Melanocyte of skin (primary cell): ENCODE data around the gene FHIP1B. TPM values are rescaled to one million over a fixed set of nuclear protein-coding genes. Genes with fewer than 3 reads are reported as not detected.

Experiments used
- total RNA-seq, 2 donors: library from RNA; depleted of rRNA; stranded (reverse); fragments of >200 nt; gene quantifications; 2 replicates each; pipeline ENCODE4 v1.2.3, GENCODE V29; 2012

The FHIP1B gene
- 10 to 100 TPM; 14.7 to 21.3 TPM for total RNA-seq

DNA sequence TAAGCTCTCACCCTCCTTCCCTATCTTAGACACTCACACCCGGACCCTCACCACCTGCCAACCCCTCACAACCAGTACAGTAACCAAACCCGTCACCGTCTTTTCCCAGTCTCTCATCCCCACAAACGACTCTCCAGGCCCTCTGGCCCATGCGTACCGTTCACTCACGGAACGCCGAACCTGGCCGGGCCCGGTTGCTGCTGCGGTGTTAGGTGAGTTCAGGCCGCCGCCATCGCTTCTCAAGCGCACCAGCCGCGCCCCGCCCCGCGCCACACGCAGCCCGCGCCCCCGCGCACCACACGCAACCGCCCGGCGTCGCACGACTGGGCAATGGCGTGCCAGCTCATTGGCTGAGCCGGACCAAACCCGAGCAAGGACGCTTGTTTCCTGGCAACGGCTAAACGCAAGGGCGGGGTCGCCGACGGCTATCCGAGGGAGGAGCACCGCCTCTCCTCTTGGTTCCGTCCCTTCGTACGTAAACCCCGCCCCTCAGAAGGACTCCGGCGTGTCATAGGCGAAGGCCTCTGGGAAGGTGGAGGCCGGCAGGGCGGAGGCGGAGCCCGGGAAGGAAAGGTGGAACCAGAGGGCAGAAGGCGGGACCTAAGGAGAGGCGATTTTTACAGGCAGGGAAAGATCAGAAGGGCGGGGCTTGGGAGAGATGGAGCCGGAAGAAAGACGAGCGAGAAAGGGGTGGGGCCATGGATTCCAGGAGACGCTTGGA, at the start of gene FHIP1B:
TSS of gene FHIP1B (minus strand) at position 250 of the 721 bp plus-strand sequence. CDS start 10,120 bp downstream, outside the sequence.

GRCh38 chr11:6238902-6239301, 4.5 kb upstream of the FHIP1B start, which contains the start of gene CNGA4:
TSS of gene CNGA4 (plus strand) at chr11:6239089. CDS start at chr11:6239207, 118 bp downstream.

GRCh38 chr11:6205366-6205765, 29.1 kb downstream of the FHIP1B start, which contains the start of gene C11orf42:
TSS of gene C11orf42 (plus strand) at chr11:6205557. CDS start at chr11:6205616, 59 bp downstream.

GRCh38 chr11:6199174-6199810, 35.1 kb downstream of the FHIP1B start, which contains the start of gene OR52W1:
TSS of gene OR52W1 (plus strand) at chr11:6199224. CDS start at chr11:6199224, 0 bp downstream.

DNA sequence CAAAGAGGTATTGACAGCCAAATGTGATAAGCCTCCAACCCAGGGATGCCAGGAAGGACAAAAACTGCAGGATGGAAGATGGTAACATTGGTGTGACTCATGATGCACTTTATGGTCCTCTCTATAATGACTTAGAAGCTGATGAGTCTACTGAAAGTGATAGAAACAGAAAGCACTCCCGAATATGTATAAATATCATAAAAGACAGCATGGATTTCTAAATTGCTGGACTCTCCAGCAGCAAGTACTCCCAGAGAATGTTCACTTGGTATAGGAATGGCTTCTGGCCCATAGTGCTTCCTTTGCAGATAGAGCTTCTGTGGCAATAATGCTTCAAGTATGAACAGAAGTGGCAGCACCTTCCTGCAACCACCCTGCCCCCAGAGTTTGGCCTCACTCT, 64.2 kb downstream of the FHIP1B start, which contains the start of gene OR52B2:
TSS of gene OR52B2 (minus strand) at position 101 of the 400 bp plus-strand sequence. CDS start at position 101, 0 bp downstream.

Other genes with a start within 250 kb of the FHIP1B start
- not detected for gene OR52L1, start 247.7 kb downstream of the FHIP1B start, total RNA-seq
- not detected for gene OR56A4, start 227.7 kb downstream of the FHIP1B start, total RNA-seq
- gene OR56A1, start 203.9 kb downstream of the FHIP1B start, total RNA-seq: not detected
- not detected for gene OR56B4, start 127.0 kb downstream of the FHIP1B start, total RNA-seq
- gene OR52B2, start 64.3 kb downstream of the FHIP1B start, total RNA-seq: not detected
- not detected for gene OR52W1, start 35.4 kb downstream of the FHIP1B start, total RNA-seq
- not detected for gene C11orf42, start 29.1 kb downstream of the FHIP1B start, total RNA-seq
- gene CNGA4, start 4.5 kb upstream of the FHIP1B start, total RNA-seq: under 1 TPM in 1 of 2 donors, not detected in 1; under 0.01 TPM
- not detected for gene CCKBR, start 25.2 kb upstream of the FHIP1B start, total RNA-seq
- gene CAVIN3, start 85.9 kb upstream of the FHIP1B start, total RNA-seq: 100 to 1,000 TPM; 196 to 200 TPM
- gene SMPD1, start 155.8 kb upstream of the FHIP1B start, total RNA-seq: 10 to 100 TPM; 36.3 to 68.8 TPM
- gene APBB1, start 184.5 kb upstream of the FHIP1B start, total RNA-seq: 10 to 100 TPM; 54.0 to 85.6 TPM
- gene HPX, start 206.4 kb upstream of the FHIP1B start, total RNA-seq: 1 to 10 TPM in 1 of 2 donors, under 1 TPM in 1; 0.34 to 1.3 TPM
- 10 to 100 TPM; 29.3 to 31.3 TPM for gene TRIM3, start 239.3 kb upstream of the FHIP1B start, total RNA-seq
- 10 to 100 TPM; 60.6 to 60.9 TPM for gene ARFIP2, start 246.7 kb upstream of the FHIP1B start, total RNA-seq
- 10 to 100 TPM; 59.5 to 65.9 TPM for gene TIMM10B, start 246.9 kb upstream of the FHIP1B start, total RNA-seq